Frontal cortex (tissue), 4 donors: ENCODE data around the gene IL1A. TPM values are rescaled to one million over a fixed set of nuclear protein-coding genes. Genes with fewer than 3 reads are reported as not detected.

ENCODE experiments used
- DNase-seq, 2 donors: peaks; one replicate each; pipeline ENCODE4 v3.0.0; 2012; ENCODE audit warnings: low spot score in 2 of 2
- FAIRE-seq: peaks from 2 replicates; lab custom pipeline; 2012; peaks lifted over from hg19 to GRCh38; lab: Jason Lieb, UNC
- total RNA-seq: library from RNA; depleted of rRNA; stranded (reverse); fragments of >200 nt; gene quantifications from one replicate; pipeline ENCODE4 v1.2.3, GENCODE V29; 2014
- donor health status: control.
- donor health status: control.
- donor health status: control.

IL1A gene
- total RNA-seq, 1 donor from 2014 or later = 0.41 TPM

- DNase-seq = no peak
- no peak for FAIRE-seq
Observed at GRCh38 chr2:112794131-112794733, 9.9 kb upstream of the IL1A start.

- FAIRE-seq = no peak
- DNase-seq = no peak
Observed at GRCh38 chr2:112793449-112793978, 9.2 kb upstream of the IL1A start.

GRCh38 chr2:112792419-112792818 lies 8.1 kb upstream of the IL1A start:
- DNase-seq (no peak), FAIRE-seq (no peak)

- no peak for FAIRE-seq
- DNase-seq = no peak
Observed at GRCh38 chr2:112791693-112792230, 7.5 kb upstream of the IL1A start.

- DNase-seq = no peak
- no peak for FAIRE-seq
Observed at GRCh38 chr2:112791019-112791418, 6.7 kb upstream of the IL1A start.

- no peak for DNase-seq
- no peak for FAIRE-seq
Observed at GRCh38 chr2:112790305-112790704, 6.0 kb upstream of the IL1A start.

GRCh38 chr2:112789186-112789585 lies 4.9 kb upstream of the IL1A start:
- FAIRE-seq (no peak), DNase-seq (no peak)

GRCh38 chr2:112788653-112789052 lies 4.4 kb upstream of the IL1A start:
- DNase-seq = no peak
- no peak for FAIRE-seq

- no peak for FAIRE-seq
- DNase-seq = no peak
Observed at GRCh38 chr2:112787729-112788393, 3.6 kb upstream of the IL1A start.

GRCh38 chr2:112787294-112787693 lies 3.0 kb upstream of the IL1A start:
- FAIRE-seq (no peak), DNase-seq (no peak)

GRCh38 chr2:112783187-112783714 lies 1.0 kb downstream of the IL1A start:
- FAIRE-seq (no peak), DNase-seq (no peak)

GRCh38 chr2:112782234-112782799 lies 2.0 kb downstream of the IL1A start:
- DNase-seq = no peak
- FAIRE-seq = no peak

GRCh38 chr2:112779598-112779997 lies 4.7 kb downstream of the IL1A start:
- DNase-seq (no peak), FAIRE-seq (no peak)

- FAIRE-seq (no peak), DNase-seq (no peak)
Observed at GRCh38 chr2:112777036-112777435, 7.3 kb downstream of the IL1A start.

- no peak for FAIRE-seq
- no peak for DNase-seq
Observed at GRCh38 chr2:112776113-112776512, 8.2 kb downstream of the IL1A start.

GRCh38 chr2:112774536-112775285 lies 9.6 kb downstream of the IL1A start:
- DNase-seq = no peak
- FAIRE-seq = no peak

GRCh38 chr2:112773556-112773955 lies 10.7 kb downstream of the IL1A start:
- no peak for DNase-seq
- no peak for FAIRE-seq

GRCh38 chr2:112772911-112773475 lies 11.3 kb downstream of the IL1A start:
- FAIRE-seq = no peak
- no peak for DNase-seq

- DNase-seq (no peak), FAIRE-seq (no peak)
Observed at GRCh38 chr2:112772322-112772721, 12.0 kb downstream of the IL1A start.

- DNase-seq (no peak), FAIRE-seq (no peak)
Observed at GRCh38 chr2:112768432-112768831, 15.9 kb downstream of the IL1A start.
